Measurements from ENCODE around the gene KCNN4. TPM values are rescaled to one million over a fixed set of nuclear protein-coding genes. Genes with fewer than 3 reads are reported as not detected.

KCNN4 gene
- total and polyA plus RNA-seq, 7 donors = 0.71 to 48.7 (median 3.3) TPM

DNA sequence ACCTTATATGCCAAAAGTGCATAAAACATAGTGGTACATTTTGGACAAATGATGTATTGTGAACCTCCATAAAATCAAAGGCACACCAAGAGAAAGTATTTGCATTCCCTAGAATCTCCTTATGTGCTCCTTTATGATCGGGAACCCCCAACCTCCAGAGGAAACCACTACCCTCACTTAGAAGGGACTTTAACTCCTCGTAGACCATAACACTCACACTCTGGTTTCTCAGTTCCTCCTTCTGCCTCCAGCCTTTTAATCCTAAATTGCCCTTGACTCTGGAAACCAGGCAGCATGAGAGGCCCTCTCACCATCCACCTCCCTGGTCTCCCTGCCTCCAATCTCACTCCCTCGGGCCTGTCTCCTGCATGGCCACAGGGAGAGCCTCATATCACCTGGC is 9.8 kb upstream of the KCNN4 start:
- Histone ChIP-seq H3K36me3 (no peaks in the 10 kb centered on the region), H3K4me1 (no peaks in the 10 kb centered on the region), H3K27me3 (peaks cover 0 to 18% (median 4%) of the 10 kb centered on the region in 3 donors), H3K9me3 (peaks cover 0 to under 1% (median 0%) of the 10 kb centered on the region in 4 donors), H3K27ac (no peak overlapping the region), H3K4me3 (no peak overlapping the region)
- intact Hi-C loops (cut with DNase I) = no loop called here
- no peak for TF ChIP-seq POLR2A (IDR thresholded peaks at IDR 0.05)
- TF ChIP-seq, protein P1, sequence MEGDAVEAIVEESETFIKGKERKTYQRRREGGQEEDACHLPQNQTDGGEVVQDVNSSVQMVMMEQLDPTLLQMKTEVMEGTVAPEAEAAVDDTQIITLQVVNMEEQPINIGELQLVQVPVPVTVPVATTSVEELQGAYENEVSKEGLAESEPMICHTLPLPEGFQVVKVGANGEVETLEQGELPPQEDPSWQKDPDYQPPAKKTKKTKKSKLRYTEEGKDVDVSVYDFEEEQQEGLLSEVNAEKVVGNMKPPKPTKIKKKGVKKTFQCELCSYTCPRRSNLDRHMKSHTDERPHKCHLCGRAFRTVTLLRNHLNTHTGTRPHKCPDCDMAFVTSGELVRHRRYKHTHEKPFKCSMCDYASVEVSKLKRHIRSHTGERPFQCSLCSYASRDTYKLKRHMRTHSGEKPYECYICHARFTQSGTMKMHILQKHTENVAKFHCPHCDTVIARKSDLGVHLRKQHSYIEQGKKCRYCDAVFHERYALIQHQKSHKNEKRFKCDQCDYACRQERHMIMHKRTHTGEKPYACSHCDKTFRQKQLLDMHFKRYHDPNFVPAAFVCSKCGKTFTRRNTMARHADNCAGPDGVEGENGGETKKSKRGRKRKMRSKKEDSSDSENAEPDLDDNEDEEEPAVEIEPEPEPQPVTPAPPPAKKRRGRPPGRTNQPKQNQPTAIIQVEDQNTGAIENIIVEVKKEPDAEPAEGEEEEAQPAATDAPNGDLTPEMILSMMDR (IDR thresholded peaks at IDR 0.05) = no peak
- TF ChIP-seq EP300 (IDR thresholded peaks at IDR 0.05) = no peak
- no peak for TF ChIP-seq POLR2AphosphoS5 (IDR thresholded peaks at IDR 0.05)
- DNase-seq = no peak
- 23 to 31% methylated on average over 3 of the region's 3 CpGs for WGBS, 2 donors

DNA sequence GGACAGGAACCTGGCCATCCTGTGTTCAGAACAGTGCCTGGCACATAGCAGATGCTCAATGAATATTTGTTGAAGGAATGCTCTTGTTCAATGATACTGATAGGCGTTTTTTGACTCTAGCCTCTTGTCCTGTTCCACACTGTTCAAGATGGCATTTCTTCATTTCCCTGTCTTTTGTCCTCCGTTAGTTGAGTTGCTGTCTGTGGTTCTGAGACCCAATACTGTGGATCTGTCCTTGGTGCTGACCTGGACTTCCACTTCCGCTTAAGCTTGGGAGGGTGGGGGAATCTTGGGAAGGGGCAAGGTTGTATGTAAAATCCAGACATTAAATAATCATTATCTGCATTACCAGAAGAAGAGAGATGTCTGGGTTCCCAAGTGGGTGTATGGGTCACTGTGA is 8.3 kb upstream of the KCNN4 start:
- intact Hi-C loops (cut with DNase I) = no loop called here
- 5 to 9% methylated on average over 3 of the region's 3 CpGs for WGBS, 2 donors
- no peak for TF ChIP-seq POLR2AphosphoS5 (IDR thresholded peaks at IDR 0.05)
- Histone ChIP-seq H3K9me3 (no peaks in the 10 kb centered on the region), H3K27me3 (peaks cover 0 to 16% (median 0%) of the 10 kb centered on the region in 3 donors), H3K36me3 (no peaks in the 10 kb centered on the region), H3K4me3 (no peak overlapping the region), H3K27ac (no peak overlapping the region), H3K4me1 (peaks cover 0 to 13% (median 8%) of the 10 kb centered on the region in 4 donors)
- DNase-seq = no peak

DNA sequence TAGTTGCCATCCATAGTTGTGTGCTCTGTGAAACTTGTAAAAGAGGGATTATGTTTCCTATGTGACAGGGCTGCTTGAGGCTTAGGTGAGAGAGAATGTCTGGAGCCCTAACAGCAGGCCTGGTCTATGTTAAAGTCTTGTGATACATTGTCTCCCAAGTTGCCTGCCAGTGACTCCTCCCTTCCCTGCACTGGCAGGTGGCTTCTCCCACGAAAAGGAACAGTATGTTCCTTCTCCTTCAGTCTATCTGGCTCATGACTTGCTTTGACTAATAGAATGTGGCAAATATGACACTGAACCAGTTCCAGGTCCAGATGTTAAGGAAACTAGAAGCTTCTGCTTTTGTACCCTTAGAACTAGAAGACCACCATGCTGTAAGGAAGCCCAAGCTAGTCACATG is 5.9 kb upstream of the KCNN4 start:
- Histone ChIP-seq H3K27me3 (peaks cover 0 to 21% (median 6%) of the 10 kb centered on the region in 3 donors), H3K36me3 (no peaks in the 10 kb centered on the region), H3K27ac (no peak overlapping the region), H3K4me1 (peaks cover 0 to 13% (median 8%) of the 10 kb centered on the region in 4 donors), H3K4me3 (no peak overlapping the region), H3K9me3 (no peaks in the 10 kb centered on the region)
- 22 to 50% methylated on average over 1 of the region's 1 CpG for whole genome bisulfite sequencing, 2 donors
- no peak for TF ChIP-seq POLR2A (IDR thresholded peaks at IDR 0.05)
- TF ChIP-seq, protein P1 (IDR thresholded peaks at IDR 0.05) = no peak
- no peak for TF ChIP-seq EP300 (IDR thresholded peaks at IDR 0.05)
- TF ChIP-seq POLR2AphosphoS5 (IDR thresholded peaks at IDR 0.05) = peak in 1 of 4 donors; percentile 34
- DNase-seq = no peak
- intact Hi-C loops (cut with DNase I) = no loop called here

DNA sequence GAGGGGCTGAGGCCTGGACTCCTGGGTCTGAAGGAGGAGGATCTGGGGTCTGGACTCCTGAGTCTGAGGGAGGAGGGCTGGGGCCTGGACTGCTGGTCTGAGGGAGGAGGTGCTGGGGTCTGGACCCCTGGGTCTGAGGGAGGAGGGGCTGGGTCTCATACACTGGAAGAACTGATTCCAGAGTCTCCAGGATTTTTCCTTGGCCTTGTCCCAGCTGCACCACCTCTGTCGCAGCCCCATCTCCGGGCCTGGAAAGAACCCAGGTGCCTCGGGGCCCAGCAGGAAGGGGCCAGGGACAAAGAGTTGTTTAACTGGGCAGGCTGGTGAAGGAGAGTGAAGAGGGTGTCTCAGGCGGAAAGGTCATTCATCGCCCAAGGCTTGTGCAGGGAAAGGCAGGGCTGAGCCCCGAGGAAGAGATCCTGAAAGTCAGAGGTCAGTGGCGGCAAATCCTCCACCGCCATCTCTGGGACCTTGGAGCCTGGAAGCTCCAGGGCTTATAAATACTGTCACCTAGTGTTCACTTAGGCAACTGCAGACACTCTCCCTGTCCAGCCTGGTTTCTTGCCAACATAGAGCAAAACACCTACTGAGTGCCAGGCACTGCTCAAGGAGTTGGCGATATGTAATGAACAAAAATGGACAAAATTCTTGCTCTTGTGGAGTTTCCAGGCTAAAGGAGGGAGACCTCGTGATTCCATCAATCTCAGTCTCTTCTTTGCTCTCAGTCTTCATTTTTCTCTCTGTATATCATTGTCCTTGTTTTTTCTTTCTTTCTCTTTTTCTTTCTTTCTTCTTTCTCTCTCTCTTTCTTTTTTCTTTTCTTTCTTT is 4.4 kb upstream of the KCNN4 start:
- H3K27ac ChIP-seq = peak overlapping the region in 2 of 4 donors; percentile 42
- no peaks in the 10 kb centered on the region for H3K9me3 ChIP-seq
- no peak for TF ChIP-seq POLR2A (IDR thresholded peaks at IDR 0.05)
- no peak for TF ChIP-seq EP300 (IDR thresholded peaks at IDR 0.05)
- TF ChIP-seq, protein P1 (IDR thresholded peaks at IDR 0.05) = peak; percentile 84 to 97 (median 94)
- TF ChIP-seq POLR2AphosphoS5 (IDR thresholded peaks at IDR 0.05) = no peak
- no peak overlapping the region for H3K4me3 ChIP-seq
- peaks cover 0 to 13% (median 8%) of the 10 kb centered on the region in 4 donors for H3K4me1 ChIP-seq
- intact Hi-C loops (cut with DNase I) = loop anchor here (1.0 kb wide), 1 partner anchor 40 kb away; no protein-coding TSS in a partner anchor
- H3K36me3 ChIP-seq = no peaks in the 10 kb centered on the region
- peaks cover 2 to 33% (median 13%) of the 10 kb centered on the region in 3 donors for H3K27me3 ChIP-seq
- no peak for DNase-seq
- 6 to 19% methylated on average over 10 of the region's 10 CpGs for WGBS, 2 donors

DNA sequence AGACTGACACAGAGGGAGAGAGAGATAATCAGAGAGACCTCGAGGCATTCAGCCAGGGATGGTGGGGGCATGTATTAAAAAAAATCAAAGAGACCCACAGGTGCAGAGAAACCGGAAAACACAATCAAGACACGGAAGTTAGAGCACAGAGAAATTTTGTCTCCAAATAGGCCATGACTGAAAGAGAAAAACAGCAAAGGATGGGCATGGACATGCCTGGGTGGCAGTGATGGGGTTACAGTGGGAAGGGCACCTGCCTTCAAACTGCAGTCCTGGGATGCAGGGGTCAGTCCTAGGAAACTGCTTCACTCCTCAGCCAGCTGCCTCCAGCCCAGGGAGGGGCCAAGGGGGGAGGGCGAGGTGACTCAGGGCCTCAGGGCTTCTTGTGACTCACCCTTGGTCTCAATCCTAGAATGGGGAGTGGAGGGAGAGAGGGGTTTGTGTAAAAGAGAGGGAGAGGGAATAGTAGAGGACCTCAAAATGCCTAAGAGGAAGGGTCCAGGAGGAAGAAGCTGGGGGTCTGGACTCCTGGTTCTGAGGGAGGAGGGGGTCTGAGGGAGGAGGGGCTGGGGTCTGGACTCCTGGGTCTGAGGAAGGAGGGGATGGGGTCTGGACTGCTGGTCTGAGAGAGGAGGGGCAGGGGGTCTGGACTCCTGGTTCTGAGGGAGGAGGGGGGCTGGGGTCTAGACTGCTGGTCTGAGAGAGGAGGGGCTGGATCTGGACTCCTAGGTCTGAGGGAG is 3.6 kb upstream of the KCNN4 start:
- DNase-seq = no peak
- H3K9me3 ChIP-seq = no peaks in the 10 kb centered on the region
- no peak for TF ChIP-seq POLR2A (IDR thresholded peaks at IDR 0.05)
- TF ChIP-seq, protein P1 (IDR thresholded peaks at IDR 0.05) = no peak
- no peak for TF ChIP-seq POLR2AphosphoS5 (IDR thresholded peaks at IDR 0.05)
- no peak for TF ChIP-seq EP300 (IDR thresholded peaks at IDR 0.05)
- H3K27me3 ChIP-seq = peaks cover 2 to 33% (median 13%) of the 10 kb centered on the region in 3 donors
- H3K36me3 ChIP-seq = no peaks in the 10 kb centered on the region
- WGBS, 2 donors = 20 to 41% methylated on average over 4 of the region's 4 CpGs
- H3K27ac ChIP-seq = peak overlapping the region in 2 of 4 donors; percentile 42
- intact Hi-C loops (cut with DNase I) = no loop called here
- H3K4me1 ChIP-seq = peaks cover 0 to 13% (median 8%) of the 10 kb centered on the region in 4 donors
- no peak overlapping the region for H3K4me3 ChIP-seq

Data from sigmoid colon (tissue), 7 donors.